Measurements from ENCODE around the gene RFC4. TPM values are rescaled to one million over a fixed set of nuclear protein-coding genes. Genes with fewer than 3 reads are reported as not detected.

RFC4 gene
- total RNA-seq, 1 donor from 2014 or later, result 187 TPM

DNA sequence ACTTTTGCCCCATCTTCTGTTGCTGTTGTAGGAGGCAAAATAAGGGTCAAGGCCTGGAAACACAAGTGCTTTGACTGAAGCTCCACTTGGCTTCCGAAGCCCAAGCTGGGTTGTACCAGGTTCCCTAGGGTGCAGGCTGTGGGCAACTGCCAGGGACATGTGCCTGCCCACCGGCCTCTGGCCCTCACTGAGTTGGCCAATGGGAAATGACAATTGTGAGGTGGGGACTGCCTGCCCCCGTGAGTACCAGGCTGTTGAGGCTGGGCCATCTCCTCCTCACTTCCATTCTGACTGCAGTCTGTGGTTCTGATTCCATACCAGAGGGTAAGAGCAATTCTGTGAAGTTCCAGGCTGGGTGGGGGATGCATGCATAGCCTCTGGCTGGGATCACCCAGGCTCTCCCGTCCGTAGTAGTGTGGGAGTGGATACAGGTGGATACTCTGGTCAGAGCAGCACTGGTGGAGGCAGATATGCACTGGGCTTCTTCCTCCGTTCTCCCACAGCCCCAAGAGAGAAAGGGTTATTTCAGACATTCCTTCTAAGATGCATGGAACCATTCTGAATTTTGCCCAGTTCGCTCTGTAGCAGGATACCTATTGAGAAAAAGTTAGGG, 36.2 kb upstream of the RFC4 start, which contains the start of gene ADIPOQ:
TSS of gene ADIPOQ (plus strand) at position 285 of the 613 bp plus-strand sequence. CDS start 10,349 bp downstream, outside the sequence.
- DNase-seq (ENCODE audit: low spot score), result no peak

DNA sequence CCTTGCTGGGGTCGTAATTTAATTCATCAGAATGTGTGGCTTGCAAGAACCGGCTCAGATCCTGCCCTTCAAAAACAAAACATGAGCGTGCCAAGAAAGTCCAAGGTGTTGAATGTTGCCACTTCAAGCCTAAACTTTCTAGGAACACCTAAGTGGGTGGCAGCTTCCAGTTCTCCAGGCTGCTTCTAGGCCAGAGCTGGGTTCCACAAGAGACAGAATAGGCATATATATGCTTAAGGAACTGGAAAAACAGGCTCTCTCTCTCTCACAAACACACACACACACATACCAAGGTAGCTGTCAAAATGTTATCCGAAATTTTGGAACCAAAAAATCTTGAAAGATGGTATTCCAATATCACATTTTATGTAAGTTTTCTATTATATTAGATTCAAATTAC, 35.3 kb upstream of the RFC4 start:
- Histone ChIP-seq H4K20me1 (ENCODE audit: low read depth) (no peaks in the 10 kb centered on the region), H3F3A (ENCODE audit: low read depth) (no peaks in the 10 kb centered on the region), H3K27ac (no peak overlapping the region), H3K4me3 (no peak overlapping the region), H3K79me2 (ENCODE audit: low read depth) (no peaks in the 10 kb centered on the region), H3K27me3 (no peaks in the 10 kb centered on the region), H3K4me2 (no peak overlapping the region), H3K36me3 (no peaks in the 10 kb centered on the region), H2AFZ (replicated peaks) (no peak overlapping the region), H3K4me1 (no peaks in the 10 kb centered on the region), H3K9ac (no peak overlapping the region), H3K9me3 (ENCODE audit: low read depth) (no peaks in the 10 kb centered on the region)
- Mint-ChIP-seq H3K4me3 (no peak overlapping the region), H3K9me3 (no peaks in the 10 kb centered on the region), H3K4me1 (no peaks in the 10 kb centered on the region), H3K36me3 (no peaks in the 10 kb centered on the region), H3K27ac (no peak overlapping the region), H3K27me3 (ENCODE audit: insufficient read depth, low read depth) (peaks cover 8% of the 10 kb centered on the region)
- no peak for DNase-seq (ENCODE audit: low spot score)
- TF ChIP-seq EZH2 (IDR thresholded peaks at IDR 0.05), result no peak
- TF ChIP-seq, protein P1, sequence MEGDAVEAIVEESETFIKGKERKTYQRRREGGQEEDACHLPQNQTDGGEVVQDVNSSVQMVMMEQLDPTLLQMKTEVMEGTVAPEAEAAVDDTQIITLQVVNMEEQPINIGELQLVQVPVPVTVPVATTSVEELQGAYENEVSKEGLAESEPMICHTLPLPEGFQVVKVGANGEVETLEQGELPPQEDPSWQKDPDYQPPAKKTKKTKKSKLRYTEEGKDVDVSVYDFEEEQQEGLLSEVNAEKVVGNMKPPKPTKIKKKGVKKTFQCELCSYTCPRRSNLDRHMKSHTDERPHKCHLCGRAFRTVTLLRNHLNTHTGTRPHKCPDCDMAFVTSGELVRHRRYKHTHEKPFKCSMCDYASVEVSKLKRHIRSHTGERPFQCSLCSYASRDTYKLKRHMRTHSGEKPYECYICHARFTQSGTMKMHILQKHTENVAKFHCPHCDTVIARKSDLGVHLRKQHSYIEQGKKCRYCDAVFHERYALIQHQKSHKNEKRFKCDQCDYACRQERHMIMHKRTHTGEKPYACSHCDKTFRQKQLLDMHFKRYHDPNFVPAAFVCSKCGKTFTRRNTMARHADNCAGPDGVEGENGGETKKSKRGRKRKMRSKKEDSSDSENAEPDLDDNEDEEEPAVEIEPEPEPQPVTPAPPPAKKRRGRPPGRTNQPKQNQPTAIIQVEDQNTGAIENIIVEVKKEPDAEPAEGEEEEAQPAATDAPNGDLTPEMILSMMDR (IDR thresholded peaks at IDR 0.05), result no peak
- no peak for TF ChIP-seq EZH2phosphoT487 (IDR thresholded peaks at IDR 0.05)

More for the DNA sequence above, 36.2 kb upstream of the RFC4 start, which contains the start of gene ADIPOQ:
- Mint-ChIP-seq H3K36me3 (no peaks in the 10 kb centered on the region), H3K4me3 (no peak within 1 kb of the TSS), H3K9me3 (no peaks in the 10 kb centered on the region), H3K4me1 (no peaks in the 10 kb centered on the region), H3K27me3 (ENCODE audit: insufficient read depth, low read depth) (peaks cover 8% of the 10 kb centered on the region), H3K27ac (no peak within 1 kb of the TSS)
- Histone ChIP-seq H3K79me2 (ENCODE audit: low read depth) (no peaks in the 10 kb centered on the region), H3K9me3 (ENCODE audit: low read depth) (no peaks in the 10 kb centered on the region), H3K27ac (no peak within 1 kb of the TSS), H3F3A (ENCODE audit: low read depth) (no peaks in the 10 kb centered on the region), H3K27me3 (no peaks in the 10 kb centered on the region), H4K20me1 (ENCODE audit: low read depth) (no peaks in the 10 kb centered on the region), H3K4me2 (no peak within 1 kb of the TSS), H3K4me1 (no peaks in the 10 kb centered on the region), H2AFZ (replicated peaks) (no peak within 1 kb of the TSS), H3K36me3 (no peaks in the 10 kb centered on the region), H3K4me3 (no peak within 1 kb of the TSS), H3K9ac (no peak within 1 kb of the TSS)
- TF ChIP-seq EZH2 (IDR thresholded peaks at IDR 0.05) (no peak), EZH2phosphoT487 (IDR thresholded peaks at IDR 0.05) (no peak)
- TF ChIP-seq, protein P1 (IDR thresholded peaks at IDR 0.05), result no peak

DNA sequence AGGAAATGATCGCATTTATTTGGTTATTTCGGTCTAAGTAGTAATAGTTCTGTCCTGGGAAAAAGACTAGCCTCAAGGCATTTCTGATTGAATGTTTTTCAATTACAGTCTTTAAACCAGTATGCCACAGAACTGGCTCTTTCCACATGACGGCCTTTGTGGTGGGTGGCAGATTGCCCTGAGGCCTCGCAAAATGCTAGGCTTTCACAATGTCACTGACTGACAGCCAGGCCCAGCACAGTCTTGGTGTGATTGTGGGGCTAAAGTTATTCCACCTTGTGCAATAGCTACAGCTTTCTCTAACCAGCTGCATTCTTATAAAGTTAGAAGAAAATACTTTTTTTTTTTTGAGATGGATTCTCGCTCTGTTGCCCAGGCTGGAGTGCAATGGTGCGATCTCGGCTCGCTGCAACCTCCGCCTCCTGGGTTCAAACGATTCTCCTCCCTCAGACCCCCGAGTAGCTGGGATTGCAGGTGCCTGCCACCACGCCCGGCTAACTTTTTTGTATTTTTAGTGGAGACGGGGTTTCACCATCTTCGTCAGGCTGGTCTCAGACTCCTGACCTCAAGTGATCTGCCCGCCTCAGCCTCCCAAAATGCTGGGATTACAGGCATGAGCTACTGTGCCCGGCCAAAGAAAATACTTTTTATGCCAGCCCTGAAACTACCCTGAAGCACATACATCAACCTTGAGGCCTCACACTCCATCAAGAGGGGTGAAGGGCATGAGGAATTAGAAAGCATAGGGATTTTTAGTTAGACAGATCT, 33.8 kb upstream of the RFC4 start:
- no peaks in the 10 kb centered on the region for H3K36me3 Mint-ChIP-seq
- H3K4me3 Mint-ChIP-seq, result no peak overlapping the region
- Histone ChIP-seq H3K27ac (no peak overlapping the region), H2AFZ (replicated peaks) (no peak overlapping the region), H4K20me1 (ENCODE audit: low read depth) (no peaks in the 10 kb centered on the region), H3K27me3 (no peaks in the 10 kb centered on the region), H3K9me3 (ENCODE audit: low read depth) (no peaks in the 10 kb centered on the region), H3K9ac (no peak overlapping the region), H3K4me2 (no peak overlapping the region), H3K79me2 (ENCODE audit: low read depth) (no peaks in the 10 kb centered on the region), H3K4me1 (no peaks in the 10 kb centered on the region), H3K36me3 (no peaks in the 10 kb centered on the region), H3K4me3 (no peak overlapping the region), H3F3A (ENCODE audit: low read depth) (no peaks in the 10 kb centered on the region)
- H3K27ac Mint-ChIP-seq, result no peak overlapping the region
- H3K4me1 Mint-ChIP-seq, result no peaks in the 10 kb centered on the region
- H3K9me3 Mint-ChIP-seq, result no peaks in the 10 kb centered on the region
- TF ChIP-seq, protein P1 (IDR thresholded peaks at IDR 0.05), result no peak
- TF ChIP-seq EZH2phosphoT487 (IDR thresholded peaks at IDR 0.05) (no peak), EZH2 (IDR thresholded peaks at IDR 0.05) (no peak)
- H3K27me3 Mint-ChIP-seq (ENCODE audit: insufficient read depth, low read depth), result peaks cover 8% of the 10 kb centered on the region
- no peak for DNase-seq (ENCODE audit: low spot score)
